GM15510 (cell line): ENCODE data around the gene DUSP12.

Experiments
- POLR2A ChIP-seq: IDR thresholded peaks from 3 replicates; pipeline ENCODE4 v1.6.1; 2011; ENCODE audit warnings: borderline replicate concordance; ENCODE audit not compliant: insufficient read length; ENCODE audit errors: extremely low read depth

DUSP12 gene

DNA sequence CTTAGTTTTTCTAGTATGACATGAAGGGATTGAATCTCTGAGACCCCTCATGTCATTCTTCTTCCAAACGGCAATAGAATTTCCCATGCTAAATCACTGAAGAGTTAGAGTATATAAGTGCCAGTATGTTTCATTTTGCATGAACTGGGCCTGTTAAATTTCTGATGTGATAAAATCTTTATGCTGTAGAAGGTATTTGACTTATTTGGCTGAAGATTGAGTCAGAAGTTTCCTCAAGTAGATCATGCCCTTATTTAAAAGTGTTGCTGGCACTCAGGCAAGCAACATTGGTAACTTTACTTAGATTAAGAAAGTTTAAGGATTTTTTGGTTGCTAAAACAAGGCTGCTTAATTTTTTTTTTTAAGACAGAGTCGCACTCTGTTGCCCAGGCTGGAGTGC lies 29.8 kb downstream of the DUSP12 start:
- no peak for TF ChIP-seq POLR2A

DNA sequence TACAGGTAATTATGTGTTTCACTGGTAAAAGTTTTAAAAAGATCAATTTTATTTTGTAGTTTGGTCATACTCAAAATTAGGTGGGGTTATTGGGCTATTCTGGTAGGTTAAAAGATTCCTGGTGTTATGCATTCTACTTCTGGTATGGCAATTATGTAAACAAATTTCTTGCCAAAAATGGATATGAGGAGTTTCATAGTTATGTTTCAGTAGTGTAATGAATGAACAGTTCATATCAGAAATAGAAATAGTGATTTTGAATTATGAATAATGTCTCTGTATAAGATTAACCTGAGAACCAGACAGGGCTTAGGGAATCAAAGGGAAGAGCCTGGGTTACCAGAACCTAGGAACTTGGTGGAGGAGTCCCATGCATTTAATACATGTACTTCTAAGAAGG lies 32.4 kb downstream of the DUSP12 start:
- no peak for TF ChIP-seq POLR2A

DNA sequence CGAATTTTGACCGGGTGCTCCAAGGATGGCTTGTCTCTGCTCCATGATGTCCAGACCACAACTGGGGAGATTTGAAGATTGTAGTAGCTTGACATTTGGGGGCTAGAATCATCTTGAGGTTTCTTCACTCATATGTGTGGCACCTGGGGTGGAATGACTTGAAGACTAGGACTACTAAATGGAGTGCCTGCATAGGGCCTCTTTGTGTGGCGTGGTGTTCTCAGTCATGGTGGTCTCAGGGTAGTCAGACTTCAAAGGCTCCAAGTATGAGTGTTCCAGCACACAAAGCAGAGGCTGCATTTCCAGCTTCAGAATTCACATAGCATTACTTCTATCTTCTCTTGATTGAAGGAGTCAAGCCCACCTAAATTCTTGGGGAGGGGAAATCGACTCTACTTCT lies 33.3 kb downstream of the DUSP12 start:
- TF ChIP-seq POLR2A = no peak

DNA sequence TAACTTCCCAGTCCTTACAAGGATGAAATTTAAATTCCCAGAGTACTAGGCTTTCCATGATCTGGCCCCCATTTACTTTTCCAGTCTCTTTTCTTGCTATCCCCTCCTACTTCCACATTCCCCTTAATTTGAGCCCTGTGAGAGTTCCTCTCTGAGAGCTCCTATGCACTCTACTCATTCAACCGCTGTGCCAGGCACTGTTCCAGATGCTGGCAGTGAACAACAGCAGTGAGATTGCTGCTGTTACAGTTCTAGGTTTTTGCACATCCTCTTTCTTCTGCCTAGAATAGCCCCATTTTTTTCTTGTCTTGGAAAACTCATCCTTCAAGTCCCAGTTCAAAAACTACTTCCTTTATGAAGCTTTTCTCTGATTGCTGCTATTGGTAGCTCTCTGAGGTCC lies 35.4 kb downstream of the DUSP12 start:
- TF ChIP-seq POLR2A = no peak

DNA sequence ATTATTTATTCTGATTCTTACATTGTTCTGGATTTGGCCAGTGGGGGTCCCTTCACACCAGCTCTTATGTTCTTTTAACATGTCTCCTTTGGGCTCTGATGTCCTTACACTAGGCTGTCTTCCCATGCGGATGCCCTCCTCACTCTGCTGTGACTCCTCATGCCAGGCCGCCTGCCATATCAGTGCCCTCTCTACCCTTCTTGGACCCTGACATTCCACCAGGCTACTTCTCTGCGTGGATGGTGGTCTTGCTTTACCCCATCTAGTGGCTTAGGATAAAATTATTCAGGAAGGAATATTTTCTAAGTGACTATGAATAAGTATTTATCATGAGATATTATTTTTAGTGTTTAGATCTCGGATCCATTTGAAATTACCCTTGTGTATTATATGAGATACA lies 37.8 kb downstream of the DUSP12 start:
- no peak for TF ChIP-seq POLR2A

DNA sequence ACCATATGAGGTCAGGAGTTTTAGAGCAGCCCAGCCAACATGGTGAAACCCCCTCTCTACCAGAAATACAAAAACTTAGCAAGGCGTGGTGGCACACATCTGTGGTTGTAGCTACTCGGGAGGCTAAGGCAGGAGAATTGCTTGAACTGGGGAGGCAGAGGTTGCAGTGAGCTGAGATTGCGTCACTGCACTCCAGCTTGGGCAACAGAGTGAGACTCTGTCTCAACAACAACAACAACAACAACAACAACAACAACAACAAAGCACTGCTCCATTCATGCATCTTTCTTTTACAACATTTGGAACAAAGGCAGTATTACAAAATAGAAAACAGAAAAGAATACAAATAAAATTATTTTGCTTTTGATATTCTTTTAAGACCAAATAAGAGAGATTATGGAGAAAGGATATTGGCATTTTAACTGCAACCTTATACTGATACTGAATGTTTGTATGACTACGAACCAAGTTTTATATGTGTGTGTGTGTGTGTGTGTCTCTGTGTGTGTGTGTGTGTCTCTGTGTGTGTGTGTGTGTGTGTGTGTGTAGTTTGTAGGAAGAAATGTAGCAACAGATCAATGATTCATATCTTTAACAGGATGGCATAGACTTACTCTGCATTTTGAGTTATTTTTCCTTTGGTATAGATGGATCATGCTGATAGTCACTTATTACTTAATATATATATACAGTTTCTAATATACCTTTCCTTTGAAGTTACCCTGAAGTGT lies 41.2 kb downstream of the DUSP12 start:
- TF ChIP-seq POLR2A = no peak

DNA sequence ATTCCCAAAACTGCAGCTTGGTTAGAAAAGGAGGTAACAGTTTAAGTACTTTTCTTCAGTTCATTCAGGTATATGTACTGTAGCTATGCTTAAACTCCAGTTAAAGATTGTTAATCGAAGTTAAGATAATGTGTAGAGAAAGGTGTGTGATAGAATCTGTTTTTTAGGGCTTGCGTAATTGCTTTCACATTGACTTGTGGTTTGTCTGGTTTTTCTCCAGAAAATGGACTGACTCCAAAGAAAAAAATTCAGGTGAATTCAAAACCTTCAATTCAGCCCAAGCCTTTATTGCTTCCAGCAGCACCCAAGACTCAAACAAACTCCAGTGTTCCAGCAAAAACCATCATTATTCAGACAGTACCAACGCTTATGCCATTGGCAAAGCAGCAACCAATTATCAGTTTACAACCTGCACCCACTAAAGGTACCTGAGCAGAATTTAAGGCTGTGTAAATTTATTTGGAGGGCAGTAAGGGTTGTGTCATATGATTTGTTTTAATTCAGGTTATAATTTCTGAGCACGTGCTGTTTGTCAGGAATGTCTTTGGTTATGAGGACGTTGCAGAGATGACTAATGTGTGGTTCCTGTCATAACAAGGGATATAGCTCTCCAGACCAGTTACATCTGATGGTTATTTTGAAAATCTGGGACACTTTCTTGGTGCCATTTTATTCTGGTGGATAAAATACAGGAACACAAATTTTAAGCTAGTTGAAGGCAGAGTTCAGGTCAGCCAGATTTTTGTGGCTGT lies 42.5 kb downstream of the DUSP12 start:
- no peak for TF ChIP-seq POLR2A

DNA sequence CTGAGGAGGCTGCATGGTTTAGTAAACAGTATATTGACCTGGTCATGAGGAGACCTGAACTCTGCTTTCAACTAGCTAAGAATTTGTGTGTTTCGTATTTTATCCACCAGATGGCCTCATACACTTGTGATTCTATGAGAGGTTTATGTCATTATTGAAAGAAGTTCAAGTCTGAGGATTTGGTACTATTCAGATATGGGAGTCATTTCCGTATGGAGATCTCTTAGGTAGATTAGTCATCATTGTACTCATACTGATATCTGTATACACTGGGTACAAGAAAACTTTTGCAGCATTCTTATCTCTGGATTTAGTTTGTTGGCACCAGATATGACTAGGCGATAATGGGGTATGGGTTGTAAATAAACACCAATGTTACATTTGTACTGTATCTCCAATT lies 43.2 kb downstream of the DUSP12 start:
- TF ChIP-seq POLR2A = no peak

DNA sequence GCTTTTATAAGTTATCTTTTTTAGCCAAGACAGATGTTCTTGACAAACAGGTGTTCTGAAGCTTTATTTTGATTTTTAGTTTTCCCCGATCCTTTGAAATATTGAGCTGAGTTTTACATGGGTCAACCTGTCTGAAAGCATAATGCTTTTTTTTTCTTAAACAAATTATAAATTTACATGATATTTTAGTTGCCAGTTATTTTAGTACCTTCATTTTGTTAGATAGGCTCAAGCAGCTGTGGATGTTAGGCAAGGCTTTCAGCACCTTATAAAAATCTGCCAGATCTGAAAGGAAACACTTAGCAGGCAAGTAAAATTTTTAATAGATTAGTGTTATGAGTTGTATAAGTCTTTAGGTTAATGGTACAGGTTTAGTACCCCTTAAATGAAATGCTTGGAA lies 50.2 kb downstream of the DUSP12 start:
- TF ChIP-seq POLR2A = no peak

DNA sequence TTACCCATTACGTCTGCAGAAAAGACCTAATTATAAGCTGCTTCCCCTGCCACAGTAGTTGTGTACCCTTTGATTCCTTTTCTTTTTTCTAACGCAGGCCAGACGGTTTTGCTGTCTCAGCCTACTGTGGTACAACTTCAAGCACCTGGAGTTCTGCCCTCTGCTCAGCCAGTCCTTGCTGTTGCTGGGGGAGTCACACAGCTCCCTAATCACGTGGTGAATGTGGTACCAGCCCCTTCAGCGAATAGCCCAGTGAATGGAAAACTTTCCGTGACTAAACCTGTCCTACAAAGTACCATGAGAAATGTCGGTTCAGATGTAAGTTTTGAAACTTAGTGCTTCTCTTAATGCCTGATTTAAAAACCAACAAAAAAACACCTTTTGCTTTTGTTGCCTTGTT lies 52.4 kb downstream of the DUSP12 start:
- no peak for TF ChIP-seq POLR2A

DNA sequence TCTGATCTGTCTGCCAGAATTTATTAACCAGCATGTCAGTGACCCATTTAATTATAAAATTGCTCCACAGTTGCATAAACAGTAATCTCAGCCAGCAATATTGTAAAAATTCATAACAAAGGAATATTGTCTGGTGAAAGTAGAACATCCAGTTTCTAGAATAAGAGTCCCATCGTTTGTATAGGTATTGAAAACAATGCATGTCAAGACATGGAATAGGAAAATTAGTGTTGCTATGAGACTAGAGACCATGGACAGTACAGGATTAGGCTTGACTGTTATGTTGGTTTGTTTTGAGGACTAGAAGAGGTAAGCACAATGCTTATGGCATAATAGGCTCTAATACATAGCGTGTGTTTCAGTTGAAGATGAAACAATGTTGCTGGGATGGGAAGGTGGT lies 53.6 kb downstream of the DUSP12 start:
- no peak for TF ChIP-seq POLR2A

DNA sequence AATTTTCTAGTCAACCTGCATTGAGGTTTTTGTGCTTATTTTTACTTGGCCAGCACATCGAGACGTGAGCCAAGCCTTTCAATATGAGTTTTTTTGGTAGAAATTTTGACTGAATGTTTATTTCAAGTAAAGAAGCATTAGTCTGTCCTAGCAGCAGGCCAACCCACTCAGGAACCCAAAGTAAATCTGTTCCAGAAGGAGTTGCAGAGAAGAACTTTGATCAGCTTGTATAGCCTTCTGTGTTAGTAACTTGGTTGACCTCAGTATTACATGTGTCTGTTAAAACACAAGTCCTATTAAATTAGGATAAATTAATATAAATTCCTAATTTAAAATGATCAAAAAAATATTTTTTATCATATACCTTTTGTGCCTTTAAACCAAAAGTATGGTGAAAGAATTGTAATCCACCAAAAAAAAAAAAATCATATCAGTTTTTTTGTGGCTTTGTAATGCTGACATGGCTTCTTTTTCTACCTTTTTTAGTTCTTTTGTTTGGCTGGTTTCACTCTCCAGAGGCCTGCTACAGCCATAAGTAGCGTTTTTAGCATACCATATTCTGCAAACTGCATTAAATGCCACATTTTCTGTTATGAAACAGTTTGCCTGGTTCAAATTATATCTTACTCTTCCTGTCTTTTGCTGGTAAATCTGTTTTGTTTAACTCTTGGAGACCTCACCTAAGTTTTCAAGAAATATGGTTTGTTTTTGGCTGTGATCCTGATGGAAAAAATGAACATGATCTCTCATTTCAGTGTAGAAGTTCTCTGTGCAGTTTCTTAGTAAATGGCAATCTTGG lies 56.0 kb downstream of the DUSP12 start:
- TF ChIP-seq POLR2A = no peak
